ENCODE data around the gene MAGI2.
"Not testable (repeated sequence)": the region's sequence is repeated elsewhere in the genome, so short reads cannot be mapped to it uniquely, and the experiment has no call there.

MAGI2 gene

DNA sequence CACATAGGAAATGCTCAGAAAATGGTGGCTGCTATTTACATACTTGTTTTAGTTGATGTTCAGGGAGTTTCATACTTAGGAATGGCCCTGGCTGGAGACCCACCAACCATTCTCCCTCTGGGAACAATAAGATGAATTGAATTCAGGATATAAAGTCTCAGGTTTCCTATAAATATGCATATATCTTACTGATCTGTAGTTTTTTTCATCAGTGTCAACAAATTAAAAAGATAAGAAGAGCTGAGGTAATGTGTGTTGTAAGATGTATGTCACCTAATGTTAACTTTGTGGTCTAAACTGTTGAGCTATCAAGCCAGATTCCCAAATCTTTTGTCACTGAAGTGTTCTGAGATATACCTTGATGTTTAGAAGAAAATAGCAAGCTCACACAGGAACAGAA lies 457.5 kb downstream of the MAGI2 start:
- DNase-seq (ENCODE audit: insufficient read length, low spot score) = no peak
- FAIRE-seq = no peak
- TF ChIP-seq, protein P1, sequence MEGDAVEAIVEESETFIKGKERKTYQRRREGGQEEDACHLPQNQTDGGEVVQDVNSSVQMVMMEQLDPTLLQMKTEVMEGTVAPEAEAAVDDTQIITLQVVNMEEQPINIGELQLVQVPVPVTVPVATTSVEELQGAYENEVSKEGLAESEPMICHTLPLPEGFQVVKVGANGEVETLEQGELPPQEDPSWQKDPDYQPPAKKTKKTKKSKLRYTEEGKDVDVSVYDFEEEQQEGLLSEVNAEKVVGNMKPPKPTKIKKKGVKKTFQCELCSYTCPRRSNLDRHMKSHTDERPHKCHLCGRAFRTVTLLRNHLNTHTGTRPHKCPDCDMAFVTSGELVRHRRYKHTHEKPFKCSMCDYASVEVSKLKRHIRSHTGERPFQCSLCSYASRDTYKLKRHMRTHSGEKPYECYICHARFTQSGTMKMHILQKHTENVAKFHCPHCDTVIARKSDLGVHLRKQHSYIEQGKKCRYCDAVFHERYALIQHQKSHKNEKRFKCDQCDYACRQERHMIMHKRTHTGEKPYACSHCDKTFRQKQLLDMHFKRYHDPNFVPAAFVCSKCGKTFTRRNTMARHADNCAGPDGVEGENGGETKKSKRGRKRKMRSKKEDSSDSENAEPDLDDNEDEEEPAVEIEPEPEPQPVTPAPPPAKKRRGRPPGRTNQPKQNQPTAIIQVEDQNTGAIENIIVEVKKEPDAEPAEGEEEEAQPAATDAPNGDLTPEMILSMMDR (IDR thresholded peaks at IDR 0.05; ENCODE audit: insufficient read depth, missing control alignments) = no peak

DNA sequence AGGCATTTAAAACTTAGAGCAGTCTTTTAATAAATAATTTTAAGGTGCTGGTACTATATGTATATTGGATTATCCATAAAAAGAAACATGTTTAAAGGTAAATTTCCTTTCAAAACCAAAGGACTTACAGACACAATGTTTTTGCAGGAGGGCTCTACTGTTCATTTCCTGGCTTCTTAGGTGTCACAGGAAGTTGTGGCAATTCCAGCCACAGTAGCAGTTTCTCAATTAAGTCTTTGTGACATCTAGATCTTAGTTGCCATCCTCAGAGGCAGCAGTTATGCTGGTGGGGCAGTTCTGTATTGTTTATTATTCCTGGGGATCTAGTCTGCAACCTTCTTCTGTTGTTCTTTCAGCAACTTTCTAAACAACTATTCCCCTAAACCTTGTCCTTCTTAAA lies 460.1 kb downstream of the MAGI2 start:
- FAIRE-seq (no peak), DNase-seq (ENCODE audit: insufficient read length, low spot score) (no peak)
- TF ChIP-seq, protein P1 (IDR thresholded peaks at IDR 0.05; ENCODE audit: insufficient read depth, missing control alignments) = no peak

GRCh38 chr7:78985509-78985908 lies 468.0 kb downstream of the MAGI2 start:
- DNase-seq (ENCODE audit: insufficient read length, low spot score) = no peak
- TF ChIP-seq, protein P1 (IDR thresholded peaks at IDR 0.05; ENCODE audit: insufficient read depth, missing control alignments) = no peak
- FAIRE-seq = no peak

- DNase-seq (ENCODE audit: insufficient read length, low spot score) (no peak), FAIRE-seq (no peak)
- TF ChIP-seq, protein P1 (IDR thresholded peaks at IDR 0.05; ENCODE audit: insufficient read depth, missing control alignments) = no peak
Measured at GRCh38 chr7:78983483-78983882, 470.0 kb downstream of the MAGI2 start.

DNA sequence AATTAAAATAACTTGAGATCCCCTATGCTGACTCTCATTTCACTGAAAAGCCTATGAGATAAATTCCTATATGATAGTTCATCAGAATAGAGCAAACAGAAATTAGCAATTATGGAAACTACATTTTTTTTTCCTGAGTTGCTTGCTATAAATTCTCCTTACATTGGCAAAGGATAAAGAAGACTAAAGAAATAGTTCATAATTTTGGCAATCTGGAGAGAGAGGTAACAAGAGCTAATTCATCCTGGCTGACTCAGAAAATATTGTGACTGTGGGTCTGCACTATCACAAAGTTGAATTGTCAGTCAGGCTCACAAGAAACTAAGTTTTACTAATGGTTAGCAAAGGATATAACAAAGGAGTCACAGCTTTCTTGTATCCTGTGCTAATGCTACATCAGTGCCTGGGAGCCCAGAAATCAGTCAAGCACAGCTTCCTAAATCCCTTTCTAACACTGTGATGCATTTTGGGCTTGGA lies 483.0 kb downstream of the MAGI2 start:
- FAIRE-seq = no peak
- TF ChIP-seq, protein P1 (IDR thresholded peaks at IDR 0.05; ENCODE audit: insufficient read depth, missing control alignments) = no peak

GRCh38 chr7:78968951-78969350 lies 484.5 kb downstream of the MAGI2 start:
- FAIRE-seq = no peak
- TF ChIP-seq, protein P1 (IDR thresholded peaks at IDR 0.05; ENCODE audit: insufficient read depth, missing control alignments) = no peak

More for the DNA sequence above, 483.0 kb downstream of the MAGI2 start:
- DNase-seq (ENCODE audit: insufficient read length, low spot score) = no peak

GRCh38 chr7:78967561-78967960 lies 485.9 kb downstream of the MAGI2 start:
- FAIRE-seq = not testable (repeated sequence)

More at GRCh38 chr7:78968951-78969350, 484.5 kb downstream of the MAGI2 start:
- DNase-seq (ENCODE audit: insufficient read length, low spot score) = no peak

GRCh38 chr7:78967046-78967445 lies 486.4 kb downstream of the MAGI2 start:
- FAIRE-seq (no peak), DNase-seq (ENCODE audit: insufficient read length, low spot score) (no peak)
- TF ChIP-seq, protein P1 (IDR thresholded peaks at IDR 0.05; ENCODE audit: insufficient read depth, missing control alignments) = no peak

More at GRCh38 chr7:78967561-78967960, 485.9 kb downstream of the MAGI2 start:
- DNase-seq (ENCODE audit: insufficient read length, low spot score) = not testable (repeated sequence)

Data from D721Med (cell line).